Brain microvascular endothelial cell (primary cell): ENCODE data around the gene NKX2-2.

Experiments
- DNase-seq: peaks from one replicate; pipeline ENCODE4 v3.0.0-alpha.2; 2020
- H3K27ac ChIP-seq: fragments of 250-450 bp; sonication (Bioruptor Pico); 2 replicates; pipeline ENCODE4 v1.5.1; 2020; ENCODE audit warnings: mild to moderate bottlenecking, moderate library complexity
- H3K27me3 ChIP-seq: fragments of 250-450 bp; sonication (Bioruptor Pico); replicated peaks from 2 replicates; pipeline ENCODE4 v1.5.1; 2020; ENCODE audit warnings: mild to moderate bottlenecking
- H3K36me3 ChIP-seq: fragments of 250-450 bp; sonication (Bioruptor Pico); replicated peaks from 2 replicates; pipeline ENCODE4 v1.5.1; 2020; ENCODE audit warnings: mild to moderate bottlenecking
- H3K4me3 ChIP-seq: 2 replicates; pipeline ENCODE4 v1.5.1; 2011; ENCODE audit warnings: low read depth, mild to moderate bottlenecking, control low read depth, low read length, moderate library complexity
- CTCF ChIP-seq: IDR thresholded peaks from 2 replicates; pipeline ENCODE4 v1.5.1; 2011; ENCODE audit warnings: low read depth, mild to moderate bottlenecking, moderate library complexity, low read length, control low read depth, inconsistent platforms; ENCODE audit errors: missing control alignments
- in situ Hi-C: cut with HindIII; loops from 2 replicates; pipeline ENCODE4 v1.10.0; 2017; ENCODE audit warnings: low sequenced_read_pairs, low pct_ligation_motif_present

The NKX2-2 gene

GRCh38 chr20:21521596-21522480, 8.0 kb upstream of the NKX2-2 start:
- TF ChIP-seq CTCF: no peak
- in situ Hi-C loops: no loop called here
- DNase-seq: no peak
- Histone ChIP-seq H3K4me3 (no peak overlapping the region), H3K27me3 (peaks cover 80% of the 10 kb centered on the region), H3K36me3 (no peaks in the 10 kb centered on the region), H3K27ac (no peak overlapping the region)

DNA sequence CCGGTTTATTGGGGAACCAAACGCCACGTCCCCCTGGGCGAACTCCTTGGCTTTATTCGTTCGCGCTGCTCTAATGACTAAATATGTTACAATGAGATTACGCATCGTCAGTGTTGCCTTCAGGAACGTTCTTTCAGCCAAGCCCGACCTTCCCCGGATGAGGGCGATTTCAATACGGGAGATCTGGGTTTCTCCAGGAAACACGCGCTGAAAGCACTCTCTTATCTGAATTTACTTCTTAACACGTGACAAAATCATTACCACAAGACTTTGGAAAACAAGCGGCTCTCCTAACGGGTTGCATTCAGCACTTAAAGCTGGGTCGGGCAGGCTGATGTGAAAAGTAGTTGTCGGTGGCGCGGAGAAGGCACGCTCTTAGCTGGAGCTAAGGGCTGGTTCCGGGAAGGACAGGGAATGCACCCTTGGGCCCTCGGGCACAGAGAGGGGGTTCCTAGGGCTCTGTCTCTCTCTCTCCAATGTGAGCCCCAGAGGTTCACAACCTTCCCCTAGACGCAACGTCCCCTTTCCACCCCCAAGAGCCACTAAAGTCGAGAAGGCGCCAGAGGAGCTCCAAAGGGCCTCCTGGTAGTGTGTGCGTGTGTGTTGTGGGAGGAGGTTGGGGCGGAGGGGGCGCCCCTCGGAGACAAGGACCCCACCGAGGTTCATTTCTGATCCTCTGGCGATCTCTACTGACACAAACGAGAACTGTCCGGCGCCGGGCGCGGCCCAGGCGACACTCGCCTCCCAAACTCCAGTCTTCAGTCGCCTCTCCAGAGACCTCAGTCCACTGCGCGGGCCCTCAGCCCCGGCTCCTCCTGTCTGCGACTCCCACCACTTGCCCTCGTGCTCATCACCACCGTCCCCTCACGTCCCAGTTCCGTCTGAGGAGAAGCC, 7.1 kb upstream of the NKX2-2 start:
- in situ Hi-C loops: no loop called here
- Histone ChIP-seq H3K4me3 (no peak overlapping the region), H3K36me3 (no peaks in the 10 kb centered on the region), H3K27ac (no peak overlapping the region), H3K27me3 (peaks cover 89% of the 10 kb centered on the region)
- no peak for DNase-seq
- TF ChIP-seq CTCF: no peak

DNA sequence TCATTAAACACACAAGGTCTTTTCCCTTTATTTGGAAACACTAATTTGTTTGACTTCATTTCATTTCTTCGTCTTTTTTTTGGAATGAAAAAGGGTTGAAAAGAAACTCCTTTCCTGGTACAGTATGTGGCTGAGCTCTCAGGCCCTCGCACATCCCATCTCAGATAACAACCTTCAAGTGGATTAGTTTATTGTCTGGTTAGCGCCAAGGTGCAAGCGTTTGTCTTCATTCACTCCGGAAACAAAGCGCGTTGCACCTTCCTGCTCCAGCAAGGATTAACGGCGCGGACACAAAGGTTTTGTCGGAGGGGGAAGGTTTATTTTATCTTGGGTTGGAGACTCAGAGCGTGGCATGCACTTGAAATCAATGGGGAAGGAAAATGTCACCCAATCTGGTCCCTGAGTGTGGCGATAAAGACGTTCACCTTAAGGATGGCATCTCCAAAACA, 5.3 kb upstream of the NKX2-2 start:
- Histone ChIP-seq H3K36me3 (no peaks in the 10 kb centered on the region), H3K27me3 (peaks cover 91% of the 10 kb centered on the region), H3K27ac (no peak overlapping the region), H3K4me3 (no peak overlapping the region)
- TF ChIP-seq CTCF: no peak
- in situ Hi-C loops: no loop called here
- DNase-seq: no peak

DNA sequence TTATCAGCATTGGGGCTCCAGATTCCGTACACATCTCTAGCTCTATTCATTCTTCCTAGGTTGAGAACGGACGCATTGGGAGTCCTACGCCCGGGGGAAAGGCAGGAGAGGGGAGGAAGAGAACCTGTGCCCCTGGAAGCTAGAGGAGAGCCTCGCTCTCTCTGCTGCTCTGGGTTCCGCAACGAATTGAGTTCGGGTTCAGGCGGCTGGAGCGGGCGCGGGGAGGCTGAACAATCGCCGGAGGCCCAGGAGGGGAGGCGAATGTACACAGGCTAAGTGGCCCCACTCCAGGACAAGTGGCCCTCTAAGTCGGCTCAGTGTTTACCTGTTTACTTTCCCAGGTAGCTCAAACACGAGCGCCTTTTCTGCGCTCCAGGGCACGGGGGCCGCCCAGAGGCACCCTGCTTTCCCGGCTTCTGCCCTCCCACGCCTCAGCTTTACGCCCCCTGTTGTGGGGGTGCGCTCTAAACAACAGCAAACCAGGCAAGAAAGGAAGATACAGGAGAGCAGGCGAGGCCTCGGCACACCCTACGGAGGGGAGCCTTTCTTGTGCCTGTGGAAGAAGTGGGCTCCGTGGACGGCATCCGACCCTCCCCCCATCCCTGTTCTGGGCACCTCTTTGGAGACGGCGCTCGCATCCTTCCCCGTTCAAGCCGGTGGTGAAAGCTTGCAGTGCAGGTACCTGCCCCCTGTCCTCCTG, 4.6 kb upstream of the NKX2-2 start:
- TF ChIP-seq CTCF: no peak
- no peak for DNase-seq
- Histone ChIP-seq H3K27ac (no peak overlapping the region), H3K36me3 (no peaks in the 10 kb centered on the region), H3K27me3 (peaks cover 89% of the 10 kb centered on the region), H3K4me3 (no peak overlapping the region)
- in situ Hi-C loops: no loop called here

DNA sequence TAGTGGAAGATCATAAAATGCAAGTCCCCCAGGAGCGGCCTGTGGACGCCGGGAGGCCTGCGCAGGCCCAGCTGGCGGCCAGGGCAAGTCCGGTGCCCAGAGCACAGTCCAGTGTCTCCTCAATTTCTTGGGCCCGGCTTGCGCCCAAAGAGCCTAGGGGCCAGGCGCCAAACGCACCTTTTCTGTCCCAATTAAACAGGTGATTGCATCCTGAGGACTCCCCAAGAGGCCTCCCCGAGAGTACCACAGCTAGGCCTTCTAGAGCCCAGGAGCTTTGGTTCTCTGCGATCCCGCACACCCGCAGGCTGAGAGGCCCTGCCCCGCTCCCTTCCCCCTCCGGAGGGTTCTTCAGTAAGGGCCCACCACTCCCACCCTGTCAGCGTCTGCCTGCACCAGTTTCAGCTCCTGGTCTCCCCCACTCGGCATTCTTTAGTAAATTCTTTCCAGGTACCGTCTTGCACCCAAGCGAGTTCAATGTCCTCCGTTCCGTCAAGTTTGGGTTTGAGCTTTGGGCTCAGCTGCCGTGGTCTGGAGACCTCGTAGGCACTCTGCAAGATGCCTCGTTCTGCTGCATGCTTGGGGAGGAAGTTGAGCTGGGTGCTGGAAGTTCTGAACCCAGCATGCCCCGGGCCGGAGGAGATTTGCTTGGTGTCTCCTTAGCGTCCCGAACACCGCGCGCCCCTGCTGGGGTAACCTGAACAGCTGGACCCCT, 3.9 kb upstream of the NKX2-2 start:
- Histone ChIP-seq H3K27ac (no peak overlapping the region), H3K36me3 (no peaks in the 10 kb centered on the region), H3K4me3 (no peak overlapping the region), H3K27me3 (peaks cover 89% of the 10 kb centered on the region)
- in situ Hi-C loops: no loop called here
- TF ChIP-seq CTCF: no peak
- DNase-seq: no peak
